NCI-H526 (cell line): Measurements from ENCODE around the gene SLC35E1.
A peak's percentile ranks its signal among the peaks of the same experiment; 100 is the strongest.
"Not testable (repeated sequence)": the region's sequence is repeated elsewhere in the genome, so short reads cannot be mapped to it uniquely, and the experiment has no call there.

Experiments used
- DNase-seq, 2 experiments: peaks; one replicate each; lab custom pipeline; 2025; lab: John Stamatoyannopoulos, UW

SLC35E1 gene

DNA sequence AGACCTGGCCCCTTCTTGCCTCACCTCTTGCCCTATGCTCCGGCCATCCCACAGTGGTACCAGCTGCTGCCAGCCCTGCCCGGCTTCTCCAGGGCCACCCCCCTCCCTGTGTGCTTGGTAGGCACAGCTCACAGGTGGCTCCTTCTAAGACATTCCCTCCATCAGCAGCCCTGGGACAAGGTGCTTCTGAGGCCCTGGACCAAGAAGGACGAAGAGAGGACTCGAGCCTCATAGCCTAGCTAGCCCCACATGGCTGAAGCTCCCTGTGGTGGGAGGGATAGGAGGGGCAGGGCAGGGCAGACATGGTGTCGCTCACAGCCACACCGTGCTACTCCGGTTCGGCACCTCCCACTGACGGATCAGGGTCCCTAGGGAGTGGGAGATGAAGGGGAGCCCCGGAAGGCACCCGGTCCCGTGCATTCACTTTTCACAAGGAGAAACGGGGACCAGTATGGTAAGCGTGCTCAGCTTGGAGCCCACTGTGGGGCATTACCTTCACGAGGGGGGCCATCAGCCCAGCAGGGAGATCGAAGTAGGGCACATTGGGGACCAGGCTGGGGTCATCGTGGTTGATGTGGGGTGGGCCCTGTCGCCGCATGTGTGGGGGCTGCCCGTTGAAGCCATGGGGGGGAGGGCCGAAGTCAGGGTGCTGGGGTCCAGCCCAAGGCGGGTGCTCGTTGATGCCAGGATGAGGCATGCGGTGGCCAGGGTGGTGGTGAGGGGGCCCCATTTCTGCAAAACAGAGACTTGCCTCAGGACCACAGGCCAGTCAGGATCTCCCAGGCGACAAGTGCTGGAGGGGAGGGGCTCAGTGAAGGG lies 49.4 kb downstream of the SLC35E1 start:
- DNase-seq, result no peak

DNA sequence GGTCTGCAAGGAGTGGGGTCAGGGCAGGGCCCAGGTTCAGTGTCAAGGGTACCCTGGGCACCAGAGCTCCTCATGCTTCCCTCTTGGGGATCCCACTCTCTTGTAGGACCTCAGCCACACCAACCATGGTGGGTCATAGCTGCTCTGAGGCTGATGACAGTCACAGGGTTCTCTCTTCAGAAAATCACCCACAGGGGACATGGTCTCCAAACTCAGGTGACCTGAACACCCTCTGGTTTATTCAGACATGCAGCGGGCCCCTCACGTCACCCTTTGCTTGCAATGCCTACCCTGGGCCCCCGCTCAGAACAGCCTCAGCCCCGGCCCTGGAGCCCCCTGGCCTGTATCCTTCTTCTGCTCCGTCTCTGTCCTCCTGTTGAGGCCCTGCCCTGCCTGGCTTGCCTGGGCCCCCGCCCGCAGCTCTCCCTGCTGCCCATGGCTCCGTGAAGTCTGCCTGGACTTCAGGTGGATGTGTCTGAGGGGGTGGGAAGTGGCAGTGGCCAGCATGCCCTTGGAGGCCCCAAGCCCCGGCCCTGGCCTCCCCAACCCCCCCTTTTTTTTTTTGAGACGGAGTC lies 50.4 kb downstream of the SLC35E1 start:
- DNase-seq, result no peak

DNA sequence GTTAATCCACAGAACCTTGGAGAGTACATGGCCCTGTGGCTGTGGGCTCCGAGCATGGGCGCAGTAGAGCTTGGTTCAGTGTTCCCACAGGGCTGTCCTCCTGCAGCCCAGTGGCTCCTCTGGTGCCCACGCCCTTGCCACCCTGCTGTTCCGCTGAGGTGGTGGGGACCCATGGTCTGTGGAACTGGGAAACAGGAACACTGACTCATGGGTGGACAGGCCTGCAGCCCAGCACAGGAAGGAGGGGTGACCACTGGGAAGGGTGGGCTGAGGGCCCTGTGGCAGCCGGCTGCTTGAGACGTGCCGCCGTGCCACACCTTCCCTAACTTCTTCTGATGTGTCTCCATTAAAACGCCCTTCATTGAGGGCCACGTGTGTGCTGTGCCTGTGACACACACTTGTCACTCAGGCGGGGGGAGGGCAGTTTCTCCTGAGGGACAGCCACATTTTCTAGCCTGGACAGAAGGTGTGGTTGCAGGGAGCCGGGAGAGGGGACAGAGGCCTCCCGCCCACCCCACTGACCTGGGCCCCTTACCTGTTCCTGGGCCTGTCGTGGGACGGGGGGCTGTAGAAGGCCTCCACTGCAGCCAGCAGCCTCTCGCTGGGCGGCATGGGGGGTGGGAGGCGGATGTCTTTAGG lies 51.1 kb downstream of the SLC35E1 start:
- DNase-seq, result no peak

DNA sequence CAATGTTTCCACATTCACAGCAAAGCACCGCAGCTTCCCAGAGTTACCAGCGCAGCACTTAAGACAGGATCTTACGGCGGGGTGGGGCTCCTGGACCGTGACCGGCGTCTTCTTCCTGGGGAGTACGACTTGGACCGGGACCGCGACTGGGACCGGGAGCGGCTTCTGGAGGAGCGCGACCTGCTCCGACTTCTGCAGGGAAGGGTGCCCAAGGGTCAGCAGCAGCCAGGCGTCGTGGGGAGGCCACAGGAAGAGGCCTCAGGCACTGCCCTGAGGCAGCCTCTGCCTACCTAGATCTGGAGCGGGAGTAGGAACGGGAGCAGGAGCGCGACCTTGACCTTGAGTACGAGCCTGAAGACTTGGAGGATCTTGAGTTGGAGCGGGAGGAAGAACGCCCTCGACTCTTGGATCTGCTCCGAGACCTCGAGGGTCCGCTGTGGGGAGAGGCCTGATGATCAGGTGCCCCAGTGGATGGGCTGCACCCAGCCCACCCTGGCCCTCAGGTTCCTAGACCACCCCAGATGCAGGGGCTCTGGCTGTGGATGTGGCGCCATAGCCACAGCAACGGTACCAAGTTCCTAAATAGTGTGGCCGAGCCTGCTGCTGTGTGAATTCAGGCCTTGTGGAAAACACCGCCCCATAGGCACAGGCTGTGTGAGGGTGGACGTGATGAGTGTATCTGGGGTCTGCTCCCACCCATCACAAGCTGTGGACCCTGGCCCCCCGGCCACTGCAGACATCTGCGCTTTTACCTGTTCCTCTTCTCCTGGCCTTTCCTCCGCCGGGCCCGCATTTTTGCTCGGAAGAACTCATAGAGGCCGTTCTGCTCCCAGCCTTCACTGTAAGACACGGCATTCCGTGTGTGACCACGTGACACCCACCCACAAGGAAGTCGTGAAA lies 51.9 kb downstream of the SLC35E1 start:
- DNase-seq, result no peak

DNA sequence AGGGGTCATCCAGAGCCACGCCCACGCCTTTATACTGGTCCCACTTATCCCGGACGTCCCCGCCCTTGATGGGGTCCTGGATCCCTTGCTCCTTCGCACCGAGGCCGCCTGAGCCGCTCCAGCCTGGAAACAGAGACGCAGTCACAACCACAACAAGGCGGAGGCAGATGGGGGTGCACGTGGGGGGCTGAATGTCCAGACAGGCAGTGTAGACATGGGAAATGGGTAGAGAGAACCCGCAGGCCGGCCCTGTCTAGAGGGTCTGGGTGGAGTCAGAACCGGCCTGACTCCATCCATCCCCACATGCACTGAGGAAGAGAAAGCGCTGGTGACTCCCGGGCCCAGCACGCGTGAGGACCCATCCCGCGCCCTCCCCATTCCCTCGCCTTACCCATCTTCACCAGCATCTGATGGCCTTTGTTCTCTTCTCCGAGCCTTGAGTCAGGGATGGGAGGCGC lies 53.0 kb downstream of the SLC35E1 start:
- no peak for DNase-seq

DNA sequence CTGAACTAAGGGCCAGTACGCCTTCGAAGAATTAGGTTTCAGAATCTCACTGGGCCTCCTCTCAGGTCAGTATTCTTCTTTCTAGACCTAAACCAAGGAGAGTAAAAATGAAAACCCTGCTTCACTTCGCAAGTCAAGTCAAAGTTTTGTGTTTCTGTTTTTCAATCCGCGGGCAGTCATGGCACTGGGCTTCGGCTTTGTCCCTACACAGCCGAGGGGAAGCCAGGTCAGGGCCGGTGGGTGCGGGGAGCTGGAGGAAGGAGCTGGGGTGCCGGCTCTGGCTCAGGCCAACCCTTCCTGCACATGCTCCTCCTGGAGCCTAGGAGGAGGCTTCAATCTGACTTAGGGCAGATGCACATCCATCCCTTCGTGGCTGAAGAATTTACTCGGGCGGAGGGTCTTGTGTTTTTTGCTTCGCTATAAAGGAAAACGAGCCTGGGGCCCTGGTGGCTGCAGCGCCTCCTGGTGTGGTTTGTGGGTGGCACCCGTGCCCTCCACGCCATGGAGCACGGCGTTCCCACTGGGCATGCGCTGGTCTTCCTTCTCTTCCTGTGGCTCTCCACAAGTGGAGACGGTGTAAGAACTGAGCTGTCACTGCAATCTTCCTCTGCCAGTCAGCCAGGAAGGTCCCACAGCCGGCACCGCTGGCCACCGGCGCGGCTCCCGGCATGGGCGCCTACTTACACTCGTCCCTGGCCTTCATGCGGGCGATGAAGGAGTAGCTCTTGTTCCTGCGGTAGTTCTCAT lies 53.6 kb downstream of the SLC35E1 start:
- DNase-seq, result no peak

DNA sequence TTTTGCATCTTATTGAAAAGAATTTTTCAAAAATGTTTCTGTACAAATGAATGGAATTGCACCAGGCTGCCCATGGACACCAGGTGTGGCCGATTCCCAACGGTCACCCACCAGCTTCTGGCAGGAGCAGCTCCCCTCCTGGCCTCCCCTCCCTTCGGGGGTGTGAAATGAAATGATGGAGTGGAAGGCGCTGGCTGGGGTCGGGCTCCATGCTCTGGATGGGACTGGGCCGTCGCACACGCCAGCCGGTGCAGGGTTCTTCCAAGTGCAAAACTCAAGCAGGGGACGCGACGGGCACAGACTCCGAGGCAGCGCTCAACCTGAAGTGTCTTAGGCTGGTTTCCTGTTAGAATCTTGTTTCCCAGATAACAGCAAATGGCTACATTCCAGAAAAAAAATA lies 54.2 kb downstream of the SLC35E1 start:
- no peak for DNase-seq

DNA sequence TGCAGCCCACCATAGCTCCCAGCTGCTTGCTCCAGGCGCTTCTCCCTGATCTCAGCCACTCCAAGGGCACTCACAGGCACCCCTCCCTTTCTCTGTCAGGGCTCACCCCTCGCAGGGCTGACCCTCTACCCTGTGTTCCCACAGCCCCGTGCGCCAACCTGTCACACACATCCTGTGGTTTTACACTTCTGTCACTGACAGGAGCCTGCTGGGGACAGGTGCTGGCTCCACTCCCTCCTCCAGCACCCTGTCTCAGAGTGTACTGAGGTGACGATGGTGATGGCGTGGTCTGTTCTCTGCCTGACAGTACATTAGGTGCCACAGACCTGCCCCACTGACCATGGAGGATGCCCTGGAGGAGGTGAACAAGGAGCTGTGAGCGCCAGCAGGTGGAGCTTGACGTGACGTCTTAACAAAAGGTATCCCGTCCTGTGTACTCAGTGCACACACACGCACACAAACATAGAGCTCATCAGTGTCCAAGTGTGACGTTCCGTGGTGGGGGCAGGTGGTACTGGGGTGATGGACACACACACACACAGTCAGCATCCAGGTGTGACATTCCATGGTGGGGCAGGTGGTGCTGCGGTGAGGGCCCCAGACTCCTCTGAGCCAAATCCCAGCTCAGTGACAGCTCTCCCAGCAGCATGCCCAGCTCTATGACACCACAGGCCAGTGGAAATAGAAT lies 55.1 kb downstream of the SLC35E1 start:
- no peak for DNase-seq

DNA sequence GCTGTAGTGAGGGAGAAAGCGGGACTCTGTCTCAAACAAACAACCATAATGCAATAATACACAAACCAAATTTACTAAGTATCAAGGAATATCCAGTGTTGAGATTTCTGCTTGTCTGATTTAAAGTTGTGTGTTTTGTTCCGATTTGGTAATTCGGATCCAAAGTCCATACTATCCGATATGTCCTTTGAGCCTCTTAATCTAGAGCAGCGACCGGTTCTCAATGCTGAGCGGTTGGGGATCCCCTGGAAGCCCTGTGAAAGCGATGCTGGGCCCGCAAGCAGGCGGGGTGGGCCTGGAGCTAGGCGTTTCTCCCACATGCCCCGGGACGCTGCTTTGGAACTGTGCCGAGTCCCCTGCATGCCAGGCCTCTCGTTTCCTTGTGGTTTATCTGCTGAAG lies 55.8 kb downstream of the SLC35E1 start:
- no peak for DNase-seq

DNA sequence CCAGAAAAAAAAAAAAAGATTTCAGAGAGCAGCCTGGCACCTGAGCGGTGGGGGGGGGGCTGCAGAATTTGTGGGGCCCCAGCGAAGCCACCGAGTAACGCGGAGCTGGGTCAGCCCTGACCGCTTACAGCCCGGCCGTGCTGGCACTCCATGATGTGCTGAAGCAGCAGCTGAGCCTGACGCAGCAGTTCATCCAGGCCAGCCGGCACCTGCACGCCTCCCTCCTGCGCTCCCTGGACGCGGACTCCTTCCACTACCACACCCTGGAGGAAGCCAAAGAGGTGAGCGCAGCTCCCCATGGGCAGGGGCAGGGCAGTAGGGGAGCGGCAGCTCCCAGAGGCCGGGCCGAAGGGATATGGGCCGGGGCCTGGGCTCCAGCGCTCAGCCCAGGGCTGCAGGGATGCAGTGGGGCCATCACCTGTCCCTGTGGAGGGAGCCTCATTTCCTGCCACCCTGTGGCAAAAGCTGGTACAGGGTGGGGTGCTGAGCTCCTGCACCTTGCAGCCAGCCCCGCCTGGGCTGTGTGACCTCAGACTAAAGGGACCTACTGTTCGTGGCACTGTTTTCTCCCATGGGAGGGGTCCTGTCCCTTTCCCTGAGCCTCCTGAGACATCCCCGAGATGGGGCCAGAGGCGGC lies 57.7 kb downstream of the SLC35E1 start:
- peak in 1 of 2 experiments; percentile 55 for DNase-seq

DNA sequence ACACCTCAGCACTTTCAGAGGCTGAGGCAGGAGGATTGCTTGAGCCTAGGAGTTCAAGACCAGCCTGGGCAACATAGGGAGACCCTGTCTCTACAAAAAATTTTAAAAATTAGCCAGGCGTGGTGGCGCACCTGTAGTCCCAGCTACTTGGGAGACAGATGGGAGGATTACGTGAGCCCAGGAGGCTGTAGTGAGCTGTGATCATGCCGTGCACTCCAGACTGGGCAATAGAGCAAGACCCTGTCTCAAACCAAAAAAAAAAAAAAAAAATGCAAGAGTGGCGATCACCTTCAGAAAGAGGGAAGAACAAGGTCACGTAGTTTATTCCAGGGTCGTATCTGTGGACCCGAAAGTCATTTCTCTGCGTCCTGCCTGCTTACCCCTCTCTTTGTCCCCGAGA lies 59.6 kb downstream of the SLC35E1 start:
- not testable (repeated sequence) for DNase-seq

DNA sequence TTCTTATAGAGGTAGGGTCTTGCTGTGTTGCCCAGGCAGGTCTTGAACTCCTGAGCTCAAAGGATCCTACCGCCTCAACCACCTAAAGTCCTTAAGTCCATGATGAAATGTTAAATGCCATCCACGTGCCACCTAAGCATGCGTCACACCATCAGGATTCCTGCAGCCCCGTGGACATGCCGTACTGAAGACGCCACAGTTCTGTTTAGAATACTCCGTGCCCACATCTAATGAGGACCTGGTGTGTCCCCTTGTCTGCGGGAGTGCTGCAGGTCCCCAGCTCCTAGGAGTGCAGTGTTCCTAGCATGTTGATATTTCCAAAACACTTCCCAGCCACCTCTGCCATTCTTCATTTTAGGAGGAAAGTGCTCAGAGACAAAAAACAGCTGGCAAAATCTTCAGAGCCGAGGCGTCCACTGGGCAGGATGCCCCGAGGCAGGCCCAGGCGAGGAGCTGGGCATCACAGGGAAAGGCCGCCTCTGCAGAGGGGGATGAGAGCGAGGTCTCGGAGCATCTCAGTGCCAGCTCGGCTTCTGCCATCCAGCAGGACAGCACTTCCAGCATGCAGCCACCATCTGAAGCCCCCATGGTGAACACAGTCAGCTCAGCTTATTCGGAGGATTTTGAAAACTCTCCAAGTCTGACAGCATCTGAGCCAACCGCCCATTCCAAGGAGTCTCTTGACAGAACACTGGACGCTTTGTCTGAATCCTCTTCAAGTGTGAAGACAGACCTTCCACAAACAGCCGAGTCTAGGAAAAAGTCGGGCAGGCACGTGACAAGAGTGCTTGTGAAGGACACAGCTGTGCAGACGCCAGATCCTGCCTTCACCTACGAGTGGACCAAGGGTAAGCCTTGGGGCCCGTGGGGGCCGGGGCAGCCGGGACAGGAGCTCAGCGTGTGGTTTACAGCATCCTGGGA lies 62.8 kb downstream of the SLC35E1 start:
- DNase-seq, result no peak

DNA sequence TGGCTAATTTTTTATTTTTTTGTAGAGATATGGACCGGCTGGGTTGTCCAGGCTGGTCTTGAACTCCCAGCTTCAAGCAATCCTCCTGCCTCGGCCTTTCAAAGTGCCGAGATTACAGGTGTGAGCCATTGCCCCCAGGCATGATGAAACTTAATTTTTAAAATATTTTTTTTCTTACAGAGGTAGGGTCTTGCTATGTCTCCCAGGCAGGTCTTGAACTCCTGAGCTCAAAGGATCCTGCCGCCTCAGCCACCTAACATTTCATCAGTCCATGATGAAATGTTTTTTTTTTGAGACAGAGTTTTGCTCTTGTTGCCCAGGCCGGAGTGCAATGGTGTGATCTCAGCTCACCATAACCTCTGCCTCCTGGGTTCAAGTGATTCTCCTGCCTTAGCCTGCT lies 63.7 kb downstream of the SLC35E1 start:
- no peak for DNase-seq

DNA sequence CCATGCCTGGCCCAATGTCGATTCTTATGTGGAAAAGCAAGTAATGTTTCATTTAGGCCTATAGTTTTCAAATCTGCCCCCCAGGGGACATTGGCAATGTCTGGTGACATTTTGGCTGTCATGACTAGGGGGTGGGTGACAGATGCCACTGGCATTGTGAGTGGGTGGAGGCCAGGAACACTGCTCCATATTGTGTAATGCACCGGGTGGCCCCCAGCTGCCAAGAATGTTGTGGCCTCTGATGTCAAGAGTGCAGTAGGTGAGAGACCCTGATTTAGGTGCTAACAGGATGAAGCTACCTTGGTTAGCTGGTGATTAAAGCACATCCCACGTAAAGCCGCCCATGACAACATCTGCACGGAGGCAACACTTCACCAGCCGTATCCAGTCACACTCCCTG lies 65.3 kb downstream of the SLC35E1 start:
- DNase-seq, result no peak

DNA sequence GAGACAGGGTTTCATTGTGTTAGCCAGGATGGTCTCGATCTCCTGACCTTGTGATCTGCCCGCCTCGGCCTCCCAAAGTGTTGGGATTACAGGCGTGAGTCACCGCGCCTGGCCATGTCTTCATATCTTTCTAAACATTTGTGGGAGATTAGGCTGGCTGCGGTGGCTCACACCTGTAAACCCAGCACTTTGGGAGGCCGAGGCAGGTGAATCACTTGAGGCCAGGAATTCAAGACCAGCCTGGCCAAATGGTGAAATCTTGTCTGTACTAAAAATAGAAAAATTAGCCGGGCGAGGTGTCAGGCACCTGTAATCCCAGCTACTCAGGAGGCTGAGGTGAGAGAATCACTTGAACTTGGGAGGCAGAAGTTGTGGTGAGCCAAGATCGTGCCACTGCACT lies 66.1 kb downstream of the SLC35E1 start:
- not testable (repeated sequence) for DNase-seq

DNA sequence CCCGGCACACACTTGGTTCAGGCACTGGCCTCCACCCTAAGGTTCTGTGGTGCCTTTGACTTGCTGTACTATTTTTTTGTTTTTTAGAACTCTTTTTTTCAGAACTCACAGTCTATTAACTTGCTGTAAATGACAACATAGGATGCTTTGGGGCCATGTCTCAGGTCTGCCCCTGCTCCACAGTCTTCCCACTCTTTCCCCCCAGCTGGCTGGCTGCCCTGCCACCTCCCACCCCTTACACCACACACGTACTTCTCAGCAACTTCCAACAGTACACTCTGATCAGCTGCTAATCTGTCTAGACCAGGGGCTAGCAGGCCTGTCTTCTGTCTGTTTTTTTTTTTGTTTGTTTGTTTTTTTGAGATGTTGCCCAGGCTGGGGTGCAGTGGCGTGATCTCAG lies 67.9 kb downstream of the SLC35E1 start:
- no peak for DNase-seq
